Adrenal gland (tissue), 5 donors: Measurements from ENCODE around the gene PLAAT5.
"Not testable (repeated sequence)": the region's sequence is repeated elsewhere in the genome, so short reads cannot be mapped to it uniquely, and the experiment has no call there.

Source experiments
- CTCF ChIP-seq, 6 experiments: fragments of 450-650 bp in 4 of 6; fragments of 200-600 bp in 2 of 6; sonication (generic) in 1 of 6; IDR thresholded peaks; 1 replicate in 5 of 6; 2 replicates in 1 of 6; pipeline versions ENCODE4 v1.5.1 to v1.8.0; 2016 to 2021; ENCODE audit warnings: antibody characterized with exemption in 6 of 6, mild to moderate bottlenecking in 2 of 6, moderate library complexity in 1 of 6
- POLR2A ChIP-seq, 2 donors: fragments of 450-650 bp; IDR thresholded peaks; one replicate each; pipeline ENCODE4 v1.6.1; 2017; ENCODE audit warnings: antibody characterized with exemption in 2 of 2, mild to moderate bottlenecking in 2 of 2, moderate library complexity in 1 of 2
- donor health status: DM: no; HTN: no; CAD: no.

DNA sequence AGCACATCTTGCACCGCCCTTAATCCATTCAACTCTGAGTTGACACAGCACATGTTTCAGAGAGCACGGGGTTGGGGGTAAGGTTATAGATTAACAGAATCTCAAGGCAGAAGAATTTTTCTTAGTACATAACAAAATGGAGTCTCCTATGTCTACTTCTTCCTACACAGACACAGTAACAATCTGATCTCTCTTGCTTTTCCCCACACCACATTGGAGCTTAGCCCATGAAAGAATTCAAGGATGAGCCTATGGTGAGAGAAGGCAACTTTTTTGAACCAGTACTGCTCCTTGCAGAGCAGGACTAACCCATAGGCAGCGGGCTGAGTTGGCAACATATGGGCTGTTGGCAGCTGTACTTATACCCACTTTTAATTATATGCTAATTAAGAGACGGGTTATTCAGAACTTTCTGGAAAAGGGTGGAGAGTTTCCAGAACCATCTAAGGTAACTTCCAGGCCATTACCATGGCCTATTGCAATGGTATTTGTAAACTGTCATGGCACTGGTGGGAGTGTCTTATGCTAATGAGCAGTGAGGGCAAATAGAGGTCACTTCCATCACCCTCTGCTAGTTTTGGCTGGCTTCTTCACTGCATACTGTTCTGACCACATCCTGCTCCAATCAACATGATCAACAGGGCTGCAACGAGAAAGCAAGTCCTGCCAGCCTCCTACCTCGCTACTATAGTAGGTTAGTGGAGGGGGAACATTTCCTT lies 40.3 kb upstream of the PLAAT5 start:
- TF ChIP-seq POLR2A, CTCF (IDR thresholded peaks at IDR 0.05): not testable (repeated sequence)
